Adrenal gland (tissue), 5 donors: ENCODE measurements around the gene ELF2.

Experiments
- CTCF ChIP-seq, 6 experiments: fragments of 450-650 bp in 4 of 6; fragments of 200-600 bp in 2 of 6; sonication (generic) in 1 of 6; IDR thresholded peaks; 1 replicate in 5 of 6; 2 replicates in 1 of 6; pipeline versions ENCODE4 v1.5.1 to v1.8.0; 2016 to 2021; ENCODE audit warnings: antibody characterized with exemption in 6 of 6, mild to moderate bottlenecking in 2 of 6, moderate library complexity in 1 of 6
- POLR2A ChIP-seq, 2 donors: fragments of 450-650 bp; IDR thresholded peaks; one replicate each; pipeline ENCODE4 v1.6.1; 2017; ENCODE audit warnings: antibody characterized with exemption in 2 of 2, mild to moderate bottlenecking in 2 of 2, moderate library complexity in 1 of 2
- donor health status: DM: no; HTN: no; CAD: no.

GRCh38 chr4:139083956-139084803 is 92.8 kb downstream of the ELF2 start:
- peak; percentile 49 to 86 for TF ChIP-seq POLR2A (IDR thresholded peaks at IDR 0.05)
- peak in 3 of 6 experiments; percentile 20 to 42 (median 40) for TF ChIP-seq CTCF (IDR thresholded peaks at IDR 0.05)
